GM12878 (cell line): ENCODE data around the gene B4GALNT2. TPM values are rescaled to one million over a fixed set of nuclear protein-coding genes. Genes with fewer than 3 reads are reported as not detected.

Experiments
- ATAC-seq: fragments of 200-7000 bp; cut with Tn5 transposase; 3 replicates; pipeline ENCODE4 v1.9.1; 2020; ENCODE audit warnings: mild to moderate bottlenecking, moderate library complexity
- BruUV-seq: library from RNA; stranded (reverse); fragments of 400-500 nt; replicated peaks from 2 replicates; lab custom pipeline; 2021; lab: Mats Ljungman, UMichigan
- CTCF ChIA-PET: fragments of 300-600 bp; sonication (Branson Sonifier 250); formaldehyde crosslinking; extraction: SDS; loops from one replicate; lab custom pipeline; 2021; ENCODE audit warnings: inconsistent platforms; lab: Yijun Ruan, JAX
- POLR2A ChIA-PET: fragments of 350-600 bp; formaldehyde crosslinking; extraction: SDS; loops from one replicate; lab custom pipeline; 2021; ENCODE audit warnings: inconsistent platforms; lab: Charles Lee
- RAD21 ChIA-PET: fragments of 300-600 bp; sonication (Branson Sonifier 250); formaldehyde crosslinking; loops from one replicate; lab custom pipeline; 2023; ENCODE audit warnings: antibody characterized with exemption; ENCODE audit not compliant: unreplicated experiment; lab: Charles Lee
- SMC1A ChIA-PET: fragments of 300-600 bp; sonication (Branson Sonifier 250); formaldehyde crosslinking; loops from one replicate; lab custom pipeline; 2023; ENCODE audit not compliant: unreplicated experiment, uncharacterized antibody; lab: Charles Lee
- DNase-seq: peaks from one replicate; pipeline ENCODE4 v3.0.0-alpha.2; 2011; ENCODE audit warnings: low read depth, low spot score
- FAIRE-seq: peaks from 3 replicates; lab custom pipeline; 2011; peaks lifted over from hg19 to GRCh38; lab: Jason Lieb, UNC
- H2AFZ ChIP-seq: 2 replicates; pipeline ENCODE4 v1.6.0; 2011; ENCODE audit warnings: low read depth, low read length, control low read depth; ENCODE audit not compliant: control insufficient read depth
- H3K27ac ChIP-seq: 2 replicates; pipeline ENCODE4 v1.5.1; 2011; ENCODE audit warnings: control low read depth; ENCODE audit not compliant: control insufficient read depth, insufficient read depth
- H3K27me3 ChIP-seq, 2 experiments: replicated peaks in 1 of 2; 2 replicates each; pipeline versions ENCODE4 v1.6.0 to v1.6.1; 2011; ENCODE audit warnings: low read length in 1 of 2; ENCODE audit not compliant: control insufficient read depth in 2 of 2, insufficient read depth in 2 of 2
- H3K36me3 ChIP-seq, 2 experiments: 2 replicates each; pipeline ENCODE4 v1.5.1; 2011; ENCODE audit warnings: low read length in 1 of 2; ENCODE audit not compliant: control insufficient read depth in 2 of 2, insufficient read depth in 2 of 2
- H3K4me1 ChIP-seq: 2 replicates; pipeline ENCODE4 v1.6.1; 2011; ENCODE audit warnings: mild to moderate bottlenecking, low read length, moderate library complexity, mixed read lengths; ENCODE audit not compliant: control insufficient read depth, insufficient read depth
- H3K4me2 ChIP-seq: 2 replicates; pipeline ENCODE4 v1.6.0; 2011; ENCODE audit warnings: control low read depth; ENCODE audit not compliant: control insufficient read depth, insufficient read depth
- H3K4me3 ChIP-seq: fragments of 200-600 bp; sonication (generic); 2 replicates; pipeline ENCODE4 v1.5.1; 2016
- H3K79me2 ChIP-seq: 2 replicates; pipeline ENCODE4 v1.6.0; 2011; ENCODE audit warnings: low read length; ENCODE audit not compliant: control insufficient read depth, insufficient read depth
- H3K9ac ChIP-seq: 2 replicates; pipeline ENCODE4 v1.8.0; 2011; ENCODE audit warnings: low read length, control low read depth, mixed read lengths; ENCODE audit not compliant: control insufficient read depth, insufficient read depth
- H3K9me3 ChIP-seq: replicated peaks from 3 replicates; pipeline ENCODE4 v1.5.1; 2011; ENCODE audit warnings: mild to moderate bottlenecking, low read length; ENCODE audit not compliant: control insufficient read depth, insufficient read depth
- H4K20me1 ChIP-seq: 2 replicates; pipeline ENCODE4 v1.6.0; 2011; ENCODE audit not compliant: control insufficient read depth, insufficient read depth
- BCLAF1 ChIP-seq: fragments of 450-650 bp; IDR thresholded peaks from 2 replicates; pipeline ENCODE4 v1.6.1; 2017; ENCODE audit warnings: antibody characterized with exemption, mild to moderate bottlenecking, moderate library complexity
- BRCA1 ChIP-seq: IDR thresholded peaks from 2 replicates; pipeline ENCODE4 v1.6.1; 2011; ENCODE audit warnings: low read depth, low read length, improper control_type of control experiment
- CBFB ChIP-seq: IDR thresholded peaks from 2 replicates; pipeline ENCODE4 v1.6.1; 2016; ENCODE audit warnings: antibody characterized with exemption, low read depth
- CHD2 ChIP-seq: IDR thresholded peaks from 2 replicates; pipeline ENCODE4 v1.6.1; 2011; ENCODE audit warnings: low read depth, low read length, improper control_type of control experiment, borderline replicate concordance
- GABPA ChIP-seq: IDR thresholded peaks from 2 replicates; pipeline ENCODE4 v1.6.1; 2014; ENCODE audit warnings: antibody characterized with exemption, low read depth, mild to moderate bottlenecking, inconsistent platforms
- HDAC2 ChIP-seq: fragments of 200-600 bp; sonication (generic); IDR thresholded peaks from 2 replicates; pipeline ENCODE4 v1.6.1; 2017
- MTA3 ChIP-seq: IDR thresholded peaks from 2 replicates; pipeline ENCODE4 v1.6.1; 2012; ENCODE audit warnings: low read length, inconsistent platforms, borderline replicate concordance
- MYB ChIP-seq: fragments of 150-350 bp; IDR thresholded peaks from 2 replicates; pipeline ENCODE4 v1.6.1; 2014; ENCODE audit warnings: mild to moderate bottlenecking, low read depth, low read length, borderline replicate concordance
- NFYB ChIP-seq: IDR thresholded peaks from 2 replicates; pipeline ENCODE4 v1.6.1; 2011; ENCODE audit warnings: low read depth, mild to moderate bottlenecking, low read length, improper control_type of control experiment, moderate library complexity; ENCODE audit not compliant: insufficient read depth
- NR2C1 ChIP-seq: fragments of 450-650 bp; IDR thresholded peaks from 2 replicates; pipeline ENCODE4 v1.6.1; 2017; ENCODE audit warnings: antibody characterized with exemption, mild to moderate bottlenecking, moderate library complexity
- NRF1 ChIP-seq: conservative IDR thresholded peaks from 2 replicates; pipeline ENCODE4 v1.6.1; 2011; ENCODE audit warnings: mild to moderate bottlenecking, low read depth, low read length, improper control_type of control experiment
- PKNOX1 ChIP-seq: fragments of 450-650 bp; IDR thresholded peaks from 2 replicates; pipeline ENCODE4 v1.6.1; 2016; ENCODE audit warnings: mild to moderate bottlenecking
- POLR2AphosphoS2 ChIP-seq: IDR thresholded peaks from 2 replicates; pipeline ENCODE4 v1.6.1; 2011; ENCODE audit warnings: low read depth, mild to moderate bottlenecking, low read length, improper control_type of control experiment, moderate library complexity
- RAD21 ChIP-seq: IDR thresholded peaks from 2 replicates; pipeline ENCODE4 v1.6.1; 2011; ENCODE audit warnings: mild to moderate bottlenecking, low read depth, low read length, moderate library complexity; ENCODE audit not compliant: insufficient read depth
- RAD51 ChIP-seq: fragments of 450-650 bp; IDR thresholded peaks from 2 replicates; pipeline ENCODE4 v1.6.1; 2016; ENCODE audit warnings: moderate library complexity, mild to moderate bottlenecking, inconsistent platforms
- RFX5 ChIP-seq: IDR thresholded peaks from 2 replicates; pipeline ENCODE4 v1.6.1; 2011; ENCODE audit warnings: low read depth, low read length, improper control_type of control experiment
- SIN3A ChIP-seq: IDR thresholded peaks from 2 replicates; pipeline ENCODE4 v1.6.1; 2012; ENCODE audit warnings: low read depth, low read length, improper control_type of control experiment
- SMC3 ChIP-seq: IDR thresholded peaks from 2 replicates; pipeline ENCODE4 v1.6.1; 2011; ENCODE audit warnings: low read length, improper control_type of control experiment, borderline replicate concordance
- TAF1 ChIP-seq: IDR thresholded peaks from 2 replicates; pipeline ENCODE4 v1.6.1; 2011; ENCODE audit warnings: mild to moderate bottlenecking, low read depth, low read length, borderline replicate concordance
- ZNF207 ChIP-seq: fragments of 450-650 bp; IDR thresholded peaks from 2 replicates; pipeline ENCODE4 v1.6.1; 2014; ENCODE audit warnings: antibody characterized with exemption, mild to moderate bottlenecking, borderline replicate concordance
- WGBS: methylation state at CpG from one replicate; pipeline ENCODE4 v1.1.6; 2016; ENCODE audit warnings: low lambda C conversion rate; ENCODE audit not compliant: insufficient replicate concordance, insufficient coverage; ENCODE audit errors: missing lambda C conversion rate; 5-methylcytosine and 5-hydroxymethylcytosine counted together
- in situ Hi-C: fragments of 300-500 bp; cut with MboI; formaldehyde crosslinking; loops from 9 replicates; pipeline ENCODE4 v1.14.3; 2018; ENCODE audit warnings: mixed read lengths
- intact Hi-C: fragments of 100-400 bp; cut with micrococcal nuclease; formaldehyde crosslinking; loops from one replicate; pipeline ENCODE4 v1.14.2; 2022; ENCODE audit not compliant: unreplicated experiment
- polyA plus RNA-seq, 11 experiments: library from polyadenylated mRNA; depleted of rRNA in 4 of 11; unstranded in 6 of 11; stranded (reverse) in 5 of 11; fragments of >200 nt; fragmentation: Nextera tagmentation in 4 of 11; fragmentation: Illumina TruSeq in 1 of 11; extraction: Ambion mirVana in 4 of 11; extraction: Trizol in 1 of 11; gene quantifications; 1 replicate in 1 of 11; 2 replicates in 10 of 11; pipeline versions ENCODE4 v1.2.1 to v1.2.3, GENCODE V29; 2011 to 2016; ENCODE audit warnings: inconsistent platforms in 2 of 11, missing spikeins in 2 of 11, low read depth in 1 of 11
- total RNA-seq, 4 experiments: library from RNA; depleted of rRNA in 3 of 4; stranded (reverse); fragments of >200 nt in 3 of 4; fragmentation: Illumina TruSeq in 1 of 4; extraction: Trizol in 1 of 4; gene quantifications; 2 replicates each; pipeline versions ENCODE4 v1.2.1 to v1.2.3, GENCODE V29; 2013 to 2021

The B4GALNT2 gene
- total and polyA plus RNA-seq, 10 of the 15 experiments (the other 5 are each of a cell fraction or from before 2014, with no cell fraction given), result not detected

- Histone ChIP-seq H4K20me1 (no peaks in the 10 kb centered on the region), H3K9me3 (no peaks in the 10 kb centered on the region), H3K4me2 (peak overlapping the region; percentile 96), H3K27ac (peak overlapping the region; percentile 98), H2AFZ (peak overlapping the region; percentile 54), H3K36me3 (no peaks in the 10 kb centered on the region), H3K27me3 (no peaks in the 10 kb centered on the region), H3K79me2 (no peaks in the 10 kb centered on the region), H3K9ac (peak overlapping the region; percentile 90), H3K4me1 (peaks cover 28% of the 10 kb centered on the region), H3K4me3 (peak overlapping the region; percentile 67)
- BruUV-seq, result no TSS peak
- DNase-seq (peak; percentile 98), ATAC-seq (peak; percentile 55), FAIRE-seq (peak; percentile 79)
- ChIA-PET SMC1A (interaction anchor here (1.1 to 12.1 kb wide), 4 partner anchors 10 to 33 kb away, joined by 5 to 354 read pairs (median 18); partner anchors contain the start of genes ABI3 and GNGT2), RAD21 (interaction anchor here (0.5 to 12.9 kb wide), 13 partner anchors 9 to 570 kb away, joined by 3 to 355 read pairs (median 5); partner anchors contain the start of genes ABI3, FAM117A and GNGT2), POLR2A (interaction anchor here (0.6 to 16.8 kb wide), 10 partner anchors 8 to 910 kb away, joined by 3 to 537 read pairs (median 4); partner anchors contain the start of genes ABI3 and GNGT2), CTCF (interaction anchor here (0.7 to 7.7 kb wide), 6 partner anchors 14 to 166 kb away, joined by 4 to 127 read pairs (median 18); partner anchors contain the start of genes ABI3, GNGT2 and PHOSPHO1)
- WGBS, result 1% methylated on average over 21 of the region's 21 CpGs
- in situ Hi-C loops (no loop called here), intact Hi-C loops (loop anchor here (1.0 to 10.0 kb wide), 2 partner anchors 17 to 299 kb away; partner anchors contain the start of genes ABI3, ATP5MC1 and GNGT2)
- TF ChIP-seq RAD51 (peak; percentile 54), CBFB (peak; percentile 67; the same call in 1 of the 2 replicates), BCLAF1 (no peak), PKNOX1 (peak; percentile 97), SIN3A (no peak), SMC3 (no peak), MYB (no peak), BRCA1 (no peak), ZNF207 (no peak), TAF1 (no peak), NR2C1 (no peak), MTA3 (peak; percentile 71; the same call in 1 of the 2 replicates), GABPA (no peak), NRF1 (no peak), CHD2 (no peak), HDAC2 (no peak), NFYB (no peak), POLR2AphosphoS2 (peak; percentile 42; the same call in 1 of the 2 replicates), RAD21 (no peak), RFX5 (no peak)
Observed at GRCh38 chr17:49193513-49194296, 61.1 kb downstream of the B4GALNT2 start.
